NCI-H128 (cell line): Measurements from ENCODE around the gene ADRM1.

Experiments used
- DNase-seq: peaks from one replicate; lab custom pipeline; 2025; ENCODE audit not compliant: unreplicated experiment; lab: John Stamatoyannopoulos, UW

ADRM1 gene

DNA sequence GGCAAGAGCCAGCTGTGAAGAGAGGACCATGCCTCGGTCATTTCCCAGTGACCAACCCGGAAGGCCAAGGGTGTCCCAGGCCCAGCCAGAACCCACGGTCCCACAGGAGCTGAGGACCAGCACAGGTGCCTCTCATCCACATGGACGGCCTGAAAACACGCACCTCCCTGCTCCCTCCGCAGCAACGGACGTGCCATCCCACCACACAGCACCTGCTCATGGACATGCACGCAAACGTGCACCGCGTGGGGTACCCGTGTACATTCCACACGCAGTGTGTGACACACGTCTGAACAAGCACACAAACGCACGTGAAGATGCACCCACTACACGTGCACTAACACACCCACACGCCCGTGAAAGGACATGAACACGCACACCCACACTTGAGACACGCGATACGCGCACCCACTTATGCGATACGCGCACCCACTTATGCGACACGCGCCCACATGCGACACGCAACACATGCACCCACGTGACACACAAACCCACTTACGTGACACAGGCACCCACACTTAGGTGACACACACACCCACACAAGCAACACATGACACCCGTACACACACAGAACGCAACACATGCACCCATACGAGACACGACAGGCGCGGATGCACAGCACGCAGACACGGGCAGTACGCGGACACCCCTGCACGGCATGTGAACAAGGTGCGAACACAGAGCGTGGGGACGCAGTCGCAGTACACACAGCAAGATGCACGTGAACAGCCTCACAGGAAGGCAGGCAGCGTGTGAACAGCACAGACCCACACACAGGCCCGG lies 34.2 kb downstream of the ADRM1 start:
- no peak for DNase-seq

- DNase-seq: no peak
Measured at GRCh38 chr20:62337558-62338293, 34.9 kb downstream of the ADRM1 start.

- DNase-seq: no peak
Measured at GRCh38 chr20:62338294-62338620, 35.5 kb downstream of the ADRM1 start.

GRCh38 chr20:62339647-62340062 lies 36.9 kb downstream of the ADRM1 start:
- no peak for DNase-seq

DNA sequence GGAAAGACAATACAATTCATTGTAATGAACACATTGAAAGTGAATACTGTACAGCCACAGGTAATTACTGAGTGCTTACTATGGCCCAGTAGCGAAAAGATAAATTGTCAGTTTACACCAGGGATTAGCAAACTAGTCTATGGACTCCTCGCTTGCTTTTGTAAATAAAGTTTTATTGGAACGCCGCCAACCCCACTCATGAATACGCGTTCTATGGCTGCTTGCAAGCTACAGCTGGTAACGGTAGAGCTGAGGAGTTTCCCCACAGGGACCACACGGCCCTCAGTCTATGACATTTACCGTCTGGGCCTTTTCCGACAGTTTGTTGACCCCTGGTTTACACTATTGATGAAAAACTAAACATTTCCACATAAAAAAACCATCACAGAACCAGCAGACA lies 40.1 kb downstream of the ADRM1 start:
- DNase-seq: no peak

DNA sequence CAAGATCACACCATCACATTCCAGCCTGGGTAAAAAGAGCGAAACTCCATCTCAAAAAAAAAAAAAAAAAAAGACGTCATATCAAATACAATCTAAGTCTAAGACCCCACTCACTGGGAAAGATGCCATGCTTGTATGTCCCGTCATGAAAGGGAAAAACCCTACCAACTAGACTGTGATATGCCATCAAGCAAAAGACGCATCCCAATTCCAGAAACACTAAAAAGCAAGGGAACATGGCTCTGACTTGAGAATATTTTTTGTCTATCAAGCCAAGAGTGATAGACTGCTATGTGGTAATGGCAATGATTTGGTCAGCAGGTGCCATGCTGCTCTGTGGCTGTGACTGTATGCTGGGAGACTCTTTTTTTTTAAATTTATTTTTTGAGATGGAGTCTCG lies 41.3 kb downstream of the ADRM1 start:
- no peak for DNase-seq

- no peak for DNase-seq
Measured at GRCh38 chr20:62344782-62345181, 42.0 kb downstream of the ADRM1 start.

- DNase-seq: no peak
Measured at GRCh38 chr20:62345681-62346370, 43.0 kb downstream of the ADRM1 start.

DNA sequence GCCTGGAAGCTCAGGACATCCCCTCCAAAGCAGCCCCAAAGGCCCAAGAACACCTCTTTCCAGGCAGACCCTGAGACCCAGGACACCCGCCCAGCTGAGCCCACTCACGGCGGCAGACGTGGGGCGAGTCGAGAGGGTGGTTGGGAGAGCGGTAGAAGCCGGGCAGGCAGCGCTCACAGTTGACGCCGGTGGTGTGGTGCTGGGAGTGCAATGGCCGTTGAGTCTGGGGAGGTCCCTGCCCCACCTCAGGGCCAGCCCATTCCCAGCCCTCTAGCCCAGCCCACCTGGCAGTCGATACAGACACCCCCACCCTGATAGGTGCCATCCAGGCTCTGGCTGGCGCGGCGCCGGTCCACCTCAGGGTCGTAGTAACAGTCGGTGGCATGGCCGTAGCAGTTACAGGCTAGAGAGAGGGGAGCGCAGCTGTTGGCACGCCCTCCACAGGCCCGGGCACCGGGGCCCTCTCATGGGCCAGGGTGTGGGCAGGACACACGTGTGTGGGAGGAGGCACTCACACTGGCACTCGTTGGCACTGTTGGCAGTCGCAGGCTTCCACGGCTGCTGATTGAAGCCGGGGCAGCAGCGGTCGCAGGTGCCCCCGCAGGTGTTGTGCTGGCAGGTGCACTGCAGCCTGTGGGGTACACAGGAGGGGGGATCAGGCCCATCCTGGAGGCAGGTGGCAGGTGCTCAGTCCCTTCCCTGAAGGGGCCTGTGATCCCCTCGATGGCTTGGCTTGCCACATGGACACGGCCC lies 43.8 kb downstream of the ADRM1 start:
- no peak for DNase-seq

DNA sequence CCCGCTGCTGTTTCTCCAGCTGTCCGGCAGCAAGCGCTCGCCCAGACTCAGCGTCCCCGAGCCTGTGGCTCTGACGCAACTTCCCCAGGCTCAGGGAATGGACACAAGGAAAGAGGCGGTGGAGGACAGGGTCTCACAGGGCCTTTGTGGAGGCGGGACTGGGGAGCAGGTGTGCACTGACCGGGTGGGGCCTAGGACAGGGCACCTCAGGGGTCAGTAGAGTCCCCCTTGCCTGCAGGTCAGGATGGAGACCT lies 44.3 kb downstream of the ADRM1 start:
- DNase-seq: no peak

DNA sequence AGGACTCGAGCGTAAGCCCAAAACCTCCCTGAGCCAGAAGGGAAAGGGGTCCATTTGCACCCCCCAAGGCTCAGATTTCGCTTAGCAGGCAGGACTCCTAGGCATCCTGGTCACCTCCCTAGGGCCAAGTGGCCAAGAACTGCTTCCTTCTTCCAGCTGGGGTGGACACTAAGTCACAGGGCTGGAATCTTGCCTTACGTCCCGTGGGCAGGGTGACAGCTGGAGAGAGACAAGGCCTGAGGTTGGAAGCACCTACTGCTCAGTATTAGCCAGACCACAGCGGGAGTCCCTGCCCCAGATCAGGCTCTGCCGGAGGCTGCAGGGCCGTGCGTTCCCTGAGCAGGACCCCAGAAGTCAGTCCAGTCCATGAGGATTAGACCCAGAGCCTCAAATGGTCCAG lies 44.6 kb downstream of the ADRM1 start:
- DNase-seq: no peak

GRCh38 chr20:62348604-62349003 lies 45.8 kb downstream of the ADRM1 start:
- DNase-seq: no peak

DNA sequence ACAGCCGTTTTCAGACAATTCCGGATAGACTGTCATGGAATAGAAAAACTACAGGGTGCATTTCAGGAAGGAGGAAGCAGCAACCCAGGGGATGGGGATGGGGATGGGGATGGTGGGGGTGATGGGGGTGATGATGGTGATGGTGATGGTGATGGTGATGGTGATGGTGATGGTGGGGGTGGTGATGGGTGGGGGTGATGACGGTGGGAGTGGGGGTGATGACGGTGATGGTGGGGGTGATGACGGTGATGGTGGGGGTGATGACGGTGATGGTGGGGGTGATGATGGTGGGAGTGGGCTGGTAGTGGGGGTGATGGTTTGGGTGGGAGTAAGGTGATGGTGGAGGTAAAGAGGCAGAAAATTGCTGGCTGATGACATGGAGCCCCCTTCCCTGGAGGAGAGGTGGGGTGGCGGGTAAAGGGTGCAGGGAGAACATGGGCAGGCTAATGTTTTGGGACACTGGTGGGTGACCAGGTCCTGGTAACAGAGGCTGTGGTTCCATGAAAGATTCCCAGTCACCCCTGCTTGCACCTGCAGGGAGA lies 46.8 kb downstream of the ADRM1 start:
- no peak for DNase-seq

DNA sequence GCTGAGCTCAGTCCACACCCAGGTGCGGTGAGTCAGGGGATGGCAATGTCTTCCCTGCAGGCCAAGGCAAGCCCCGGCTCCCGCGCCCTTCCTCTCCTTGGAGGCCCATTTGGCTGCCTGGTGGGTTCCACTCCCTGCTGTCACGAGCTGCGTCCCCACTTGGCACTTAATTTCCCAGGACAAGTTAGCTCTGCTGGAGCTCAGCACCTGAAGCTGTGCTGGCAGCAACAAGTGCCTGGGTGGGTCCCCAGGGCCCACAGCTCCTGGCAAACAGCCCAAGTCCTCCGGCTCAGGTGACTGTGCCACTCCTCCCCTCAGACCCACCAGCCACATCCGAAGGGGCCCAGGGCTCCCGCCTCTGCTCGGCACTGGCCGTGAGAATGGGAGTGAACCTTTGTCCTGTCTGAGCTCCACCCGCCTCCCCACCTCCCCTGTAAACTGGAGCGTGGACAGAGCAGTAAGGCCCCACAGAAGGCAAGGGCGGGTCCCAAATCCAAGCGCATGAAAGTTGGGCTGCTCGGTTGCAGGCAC lies 47.4 kb downstream of the ADRM1 start:
- no peak for DNase-seq

DNA sequence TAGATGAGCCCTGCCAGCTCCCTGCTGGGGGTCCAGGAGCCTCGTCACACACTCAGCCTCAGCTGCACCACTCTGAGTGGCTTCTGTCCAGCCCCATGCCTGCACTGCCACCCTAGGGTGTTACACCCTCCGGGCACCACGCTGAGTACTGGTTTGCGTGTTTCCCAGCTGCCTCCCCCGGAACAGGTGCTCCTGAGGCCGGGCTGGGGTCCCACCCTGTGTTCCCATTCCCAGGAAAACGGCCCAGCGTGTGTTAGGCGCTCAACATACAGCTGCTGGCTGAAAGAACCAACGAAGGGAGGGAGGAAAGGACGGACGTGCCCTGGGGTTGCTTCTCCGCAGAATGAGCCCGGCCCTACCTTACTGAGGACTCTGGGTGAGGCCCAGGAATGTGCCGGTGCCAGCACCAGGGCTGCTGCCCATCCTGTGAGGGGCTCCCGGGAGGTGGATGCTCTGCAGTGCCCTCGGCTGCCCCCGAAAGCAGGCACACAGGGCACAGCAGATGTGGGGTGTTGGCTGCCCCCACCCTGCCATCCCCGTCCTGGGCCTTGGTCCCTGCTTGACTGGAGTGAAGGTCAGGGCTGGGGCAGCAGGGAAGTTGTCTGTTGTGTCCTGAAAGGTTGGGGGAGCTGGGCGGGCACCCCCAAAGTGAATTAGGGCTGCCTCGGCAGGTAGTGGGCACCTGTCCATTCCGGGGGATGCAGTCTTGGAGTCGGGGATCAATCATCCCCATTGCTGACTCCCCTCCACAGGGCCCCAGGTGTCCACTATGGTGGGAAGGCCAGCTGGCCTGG lies 48.0 kb downstream of the ADRM1 start:
- no peak for DNase-seq

- no peak for DNase-seq
Measured at GRCh38 chr20:62351469-62352401, 48.9 kb downstream of the ADRM1 start.

DNA sequence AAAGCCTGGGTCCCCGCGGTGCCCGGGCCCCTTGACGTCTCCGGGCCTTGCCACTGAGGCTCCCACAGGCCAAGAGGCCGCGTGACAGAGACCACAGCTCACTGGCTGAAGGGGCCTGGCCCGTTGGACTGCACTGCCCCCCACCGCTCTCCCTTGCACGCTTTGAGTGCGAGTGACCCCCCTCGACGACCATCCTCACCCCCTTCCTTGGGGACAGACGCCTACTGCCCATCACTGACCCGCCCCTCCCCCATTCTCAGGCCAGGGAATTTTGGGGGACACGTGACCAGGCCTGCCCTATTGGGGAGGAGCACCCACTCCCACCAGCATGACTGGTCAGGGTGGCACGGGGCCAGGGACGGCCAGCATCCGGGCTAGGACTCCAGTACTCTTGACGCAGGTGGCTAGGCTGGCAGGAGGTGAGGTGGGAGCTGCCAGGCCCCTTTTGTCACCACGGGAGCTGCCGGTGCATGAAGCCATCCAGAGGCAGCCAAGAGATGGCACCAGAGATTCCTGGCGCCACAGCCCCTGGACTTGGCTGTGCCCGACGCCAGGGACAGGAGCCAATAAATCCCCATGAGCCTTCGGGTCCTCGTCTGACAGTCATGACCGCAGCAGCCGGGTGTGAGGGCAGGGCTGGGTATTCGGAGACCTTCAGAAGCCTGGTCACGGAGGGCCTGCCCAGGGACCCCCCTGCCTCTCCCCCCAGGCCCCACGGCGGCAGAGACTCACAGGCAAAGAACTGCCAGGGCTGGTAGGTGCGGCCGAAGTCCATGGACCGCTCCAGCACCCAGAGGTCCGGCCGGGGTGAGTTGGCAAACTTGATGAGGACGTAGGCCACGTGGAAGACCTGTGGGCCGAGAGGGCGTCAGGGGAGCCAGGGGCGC lies 49.8 kb downstream of the ADRM1 start:
- no peak for DNase-seq

DNA sequence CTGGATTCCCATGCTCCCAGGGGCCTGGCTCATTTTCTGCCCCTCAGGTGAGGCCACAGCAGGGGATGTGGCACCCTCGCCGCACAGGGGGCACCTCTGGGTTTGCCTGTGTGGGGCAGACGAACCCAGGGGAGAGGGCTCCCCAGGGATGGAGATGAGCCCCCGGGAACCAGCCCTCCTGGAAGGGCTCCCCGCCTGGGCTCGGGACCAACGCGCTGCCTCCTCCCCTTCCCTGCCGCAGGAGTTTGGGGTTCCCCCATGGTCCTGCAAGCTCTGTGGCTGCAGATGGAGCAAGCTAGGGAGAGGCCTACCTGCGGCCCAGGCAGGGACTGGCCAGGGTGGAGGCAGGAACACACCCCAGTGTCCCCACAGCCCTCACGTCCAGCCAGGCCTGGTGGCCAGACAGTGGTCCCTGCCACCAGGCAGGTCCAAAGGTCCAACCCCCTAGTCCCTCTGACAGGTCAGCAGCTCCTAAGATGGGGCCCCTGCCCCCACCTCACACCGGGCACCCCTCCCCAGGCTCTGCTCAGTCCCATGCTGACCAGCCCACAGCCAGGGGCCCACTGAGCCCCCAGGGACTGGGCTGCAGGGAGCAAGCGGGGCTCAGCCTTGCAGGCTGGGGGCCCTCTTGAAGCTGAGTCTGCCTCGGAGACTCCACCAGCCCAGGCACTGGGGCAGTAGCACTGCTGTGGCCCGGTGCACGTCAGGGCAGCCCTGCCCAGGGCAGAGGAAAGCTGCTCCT lies 50.7 kb downstream of the ADRM1 start:
- no peak for DNase-seq
